MCF 10A (cell line): Measurements from ENCODE around the gene ITGB3BP. TPM values are rescaled to one million over a fixed set of nuclear protein-coding genes. Genes with fewer than 3 reads are reported as not detected.

Experiments used
- BruUV-seq: library from RNA; stranded (reverse); fragments of 400-500 nt; replicated peaks from 2 replicates; lab custom pipeline; 2021; lab: Mats Ljungman, UMichigan
- CTCF ChIA-PET: fragments of 300-600 bp; sonication (Branson Sonifier 250); formaldehyde crosslinking; extraction: SDS; loops from one replicate; lab custom pipeline; 2021; ENCODE audit warnings: antibody characterized with exemption, inconsistent platforms; lab: Yijun Ruan, JAX
- POLR2A ChIA-PET: fragments of 300-600, 350-650 bp; sonication (Branson Sonifier 250); formaldehyde crosslinking; extraction: SDS; loops from one replicate; lab custom pipeline; 2020; ENCODE audit warnings: antibody characterized with exemption, inconsistent platforms; lab: Yijun Ruan, JAX
- DNase-seq: peaks from one replicate; pipeline ENCODE4 v3.0.0-alpha.2; 2018; ENCODE audit not compliant: unreplicated experiment
- H3K27ac Mint-ChIP-seq: one replicate; pipeline ENCODE4 v1.8.0; 2022; ENCODE audit warnings: mild to moderate bottlenecking, low read depth, mixed read lengths; ENCODE audit not compliant: unreplicated experiment
- H3K27me3 Mint-ChIP-seq: one replicate; pipeline ENCODE4 v1.8.0; 2022; ENCODE audit warnings: mixed read lengths; ENCODE audit not compliant: insufficient read depth, unreplicated experiment
- H3K36me3 Mint-ChIP-seq: one replicate; pipeline ENCODE4 v1.8.0; 2022; ENCODE audit warnings: mild to moderate bottlenecking, moderate library complexity, mixed read lengths; ENCODE audit not compliant: insufficient read depth, unreplicated experiment
- H3K4me1 Mint-ChIP-seq: one replicate; pipeline ENCODE4 v1.8.0; 2022; ENCODE audit warnings: mixed read lengths; ENCODE audit not compliant: insufficient read depth, unreplicated experiment
- H3K4me3 Mint-ChIP-seq: one replicate; pipeline ENCODE4 v1.8.0; 2022; ENCODE audit warnings: mild to moderate bottlenecking, moderate library complexity, mixed read lengths; ENCODE audit not compliant: unreplicated experiment
- H3K9me3 Mint-ChIP-seq: one replicate; pipeline ENCODE4 v1.8.0; 2022; ENCODE audit warnings: mixed read lengths; ENCODE audit not compliant: unreplicated experiment
- intact Hi-C: fragments of 100-400 bp; cut with micrococcal nuclease; formaldehyde crosslinking; loops from 2 replicates; pipeline ENCODE4 v1.14.1; 2022
- total RNA-seq: library from RNA; stranded (reverse); gene quantifications from 2 replicates; pipeline ENCODE4 v1.2.3, GENCODE V29; 2022
- TF ChIP-seq, protein P1 (sequence below): fragments of 200-600 bp; IDR thresholded peaks from one replicate; pipeline ENCODE4 v1.8.0; 2022; ENCODE audit warnings: antibody characterized with exemption, mild to moderate bottlenecking; ENCODE audit not compliant: unreplicated experiment

Gene ITGB3BP
- total RNA-seq, 1 experiment from 2014 or later, result 31.8 TPM

- Mint-ChIP-seq H3K36me3 (peaks cover 22% of the 10 kb centered on the region), H3K9me3 (no peaks in the 10 kb centered on the region), H3K4me3 (peak overlapping the region; percentile 93), H3K27me3 (no peaks in the 10 kb centered on the region), H3K4me1 (peaks cover 22% of the 10 kb centered on the region), H3K27ac (peak overlapping the region; percentile 94)
- TF ChIP-seq, protein P1, sequence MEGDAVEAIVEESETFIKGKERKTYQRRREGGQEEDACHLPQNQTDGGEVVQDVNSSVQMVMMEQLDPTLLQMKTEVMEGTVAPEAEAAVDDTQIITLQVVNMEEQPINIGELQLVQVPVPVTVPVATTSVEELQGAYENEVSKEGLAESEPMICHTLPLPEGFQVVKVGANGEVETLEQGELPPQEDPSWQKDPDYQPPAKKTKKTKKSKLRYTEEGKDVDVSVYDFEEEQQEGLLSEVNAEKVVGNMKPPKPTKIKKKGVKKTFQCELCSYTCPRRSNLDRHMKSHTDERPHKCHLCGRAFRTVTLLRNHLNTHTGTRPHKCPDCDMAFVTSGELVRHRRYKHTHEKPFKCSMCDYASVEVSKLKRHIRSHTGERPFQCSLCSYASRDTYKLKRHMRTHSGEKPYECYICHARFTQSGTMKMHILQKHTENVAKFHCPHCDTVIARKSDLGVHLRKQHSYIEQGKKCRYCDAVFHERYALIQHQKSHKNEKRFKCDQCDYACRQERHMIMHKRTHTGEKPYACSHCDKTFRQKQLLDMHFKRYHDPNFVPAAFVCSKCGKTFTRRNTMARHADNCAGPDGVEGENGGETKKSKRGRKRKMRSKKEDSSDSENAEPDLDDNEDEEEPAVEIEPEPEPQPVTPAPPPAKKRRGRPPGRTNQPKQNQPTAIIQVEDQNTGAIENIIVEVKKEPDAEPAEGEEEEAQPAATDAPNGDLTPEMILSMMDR, result no peak
- TSS peak; percentile 60 for BruUV-seq
- DNase-seq, result no peak
- ChIA-PET CTCF (interaction anchor here (0.7 to 3.4 kb wide), 4 partner anchors 8 to 37 kb away, joined by 3 to 19 read pairs (median 4); no protein-coding TSS in a partner anchor), POLR2A (interaction anchor here (0.8 to 4.7 kb wide), 14 partner anchors 8 to 948 kb away, joined by 3 to 43 read pairs (median 4); no protein-coding TSS in a partner anchor)
- intact Hi-C loops, result loop anchor here (5.0 to 10.0 kb wide), 2 partner anchors 196 to 1651 kb away; no protein-coding TSS in a partner anchor
Observed at GRCh38 chr1:63523738-63524137, 713 bp upstream of the ITGB3BP start.

- Mint-ChIP-seq H3K9me3 (peaks cover 10% of the 10 kb centered on the region), H3K27ac (no peak overlapping the region), H3K4me1 (peaks cover 17% of the 10 kb centered on the region), H3K36me3 (no peaks in the 10 kb centered on the region), H3K4me3 (no peak overlapping the region), H3K27me3 (no peaks in the 10 kb centered on the region)
- intact Hi-C loops, result no loop called here
- TF ChIP-seq, protein P1, result no peak
- no TSS peak for BruUV-seq
- POLR2A ChIA-PET, result no interaction called here
- no peak for DNase-seq
- CTCF ChIA-PET, result interaction anchor here (0.6 to 0.7 kb wide), 2 partner anchors 323 to 1383 kb away, joined by 3 read pairs; no protein-coding TSS in a partner anchor
Observed at GRCh38 chr1:63516629-63517028, 6.4 kb downstream of the ITGB3BP start.

GRCh38 chr1:63512584-63512983 is 10.4 kb downstream of the ITGB3BP start:
- Mint-ChIP-seq H3K9me3 (peaks cover 10% of the 10 kb centered on the region), H3K4me1 (peaks cover 5% of the 10 kb centered on the region), H3K27me3 (no peaks in the 10 kb centered on the region), H3K27ac (no peak overlapping the region), H3K4me3 (no peak overlapping the region), H3K36me3 (peaks cover 5% of the 10 kb centered on the region)
- ChIA-PET POLR2A (interaction anchor here (0.5 to 1.5 kb wide), 4 partner anchors 11 to 121 kb away, joined by 3 to 7 read pairs (median 4); partner anchors contain the start of genes EFCAB7 and ITGB3BP), CTCF (no interaction called here)
- DNase-seq, result no peak
- intact Hi-C loops, result no loop called here
- no TSS peak for BruUV-seq
- TF ChIP-seq, protein P1, result no peak

DNA sequence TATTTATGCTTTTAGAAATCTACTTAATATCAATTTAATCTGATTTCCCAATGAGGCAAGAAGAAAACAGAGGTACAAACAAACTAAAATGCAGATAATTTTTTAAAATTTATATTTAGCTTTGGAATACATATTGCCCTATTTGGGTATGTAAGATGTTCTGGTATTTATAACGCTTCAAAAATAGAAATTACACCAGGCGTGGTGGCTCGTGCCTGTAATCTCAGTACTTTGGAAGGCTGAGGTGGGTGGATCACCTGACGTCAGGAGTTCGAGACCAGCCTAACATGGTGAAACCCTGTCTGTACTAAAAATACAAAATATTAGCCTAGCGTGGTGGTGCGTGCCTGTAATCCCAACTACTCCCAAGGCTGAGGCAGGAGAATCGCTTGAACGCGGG is 13.3 kb downstream of the ITGB3BP start:
- Mint-ChIP-seq H3K4me1 (peaks cover 5% of the 10 kb centered on the region), H3K27ac (no peak overlapping the region), H3K4me3 (no peak overlapping the region), H3K27me3 (no peaks in the 10 kb centered on the region), H3K36me3 (peaks cover 26% of the 10 kb centered on the region), H3K9me3 (peaks cover 10% of the 10 kb centered on the region)
- ChIA-PET POLR2A (interaction anchor here (0.7 kb wide), 1 partner anchor 16 kb away, joined by 3 read pairs; no protein-coding TSS in a partner anchor), CTCF (no interaction called here)
- no peak for DNase-seq
- TF ChIP-seq, protein P1, result no peak
- no TSS peak for BruUV-seq
- intact Hi-C loops, result no loop called here
